NCI-H1694 (cell line): ENCODE measurements around the gene PDE4A.
"Not testable (repeated sequence)": the region's sequence is repeated elsewhere in the genome, so short reads cannot be mapped to it uniquely, and the experiment has no call there.

Source experiments
- DNase-seq: peaks from one replicate; lab custom pipeline; 2025; lab: John Stamatoyannopoulos, UW

Gene PDE4A

DNA sequence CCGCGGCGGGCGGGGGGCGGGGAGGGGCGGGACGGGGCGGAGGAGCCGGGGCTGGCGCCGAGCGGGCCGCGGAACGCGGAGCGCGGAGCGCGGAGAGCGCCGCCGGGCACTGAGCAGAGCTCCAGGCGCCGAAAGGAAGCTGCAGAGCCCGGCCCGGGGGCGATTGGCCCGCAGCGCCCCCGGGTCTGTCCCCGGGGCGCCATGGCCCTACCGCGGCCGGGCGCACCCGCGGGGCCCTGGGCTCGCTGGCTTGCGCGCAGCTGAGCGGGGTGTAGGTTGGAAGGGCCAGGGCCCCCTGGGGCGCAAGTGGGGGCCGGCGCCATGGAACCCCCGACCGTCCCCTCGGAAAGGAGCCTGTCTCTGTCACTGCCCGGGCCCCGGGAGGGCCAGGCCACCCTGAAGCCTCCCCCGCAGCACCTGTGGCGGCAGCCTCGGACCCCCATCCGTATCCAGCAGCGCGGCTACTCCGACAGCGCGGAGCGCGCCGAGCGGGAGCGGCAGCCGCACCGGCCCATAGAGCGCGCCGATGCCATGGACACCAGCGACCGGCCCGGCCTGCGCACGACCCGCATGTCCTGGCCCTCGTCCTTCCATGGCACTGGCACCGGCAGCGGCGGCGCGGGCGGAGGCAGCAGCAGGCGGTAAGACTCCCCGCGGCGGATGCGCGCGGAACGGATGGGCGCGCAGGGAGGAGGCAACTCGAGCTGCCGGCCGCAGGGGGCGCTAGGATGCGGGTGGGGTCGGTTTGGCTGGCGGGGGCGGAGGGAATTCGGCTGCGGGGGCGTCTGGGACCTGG lies at the start of gene PDE4A:
Gene PDE4A (plus strand): TSS at position 95 of the 796 bp plus-strand sequence. CDS start 227 bp downstream, at position 322.
- DNase-seq, result no peak

DNA sequence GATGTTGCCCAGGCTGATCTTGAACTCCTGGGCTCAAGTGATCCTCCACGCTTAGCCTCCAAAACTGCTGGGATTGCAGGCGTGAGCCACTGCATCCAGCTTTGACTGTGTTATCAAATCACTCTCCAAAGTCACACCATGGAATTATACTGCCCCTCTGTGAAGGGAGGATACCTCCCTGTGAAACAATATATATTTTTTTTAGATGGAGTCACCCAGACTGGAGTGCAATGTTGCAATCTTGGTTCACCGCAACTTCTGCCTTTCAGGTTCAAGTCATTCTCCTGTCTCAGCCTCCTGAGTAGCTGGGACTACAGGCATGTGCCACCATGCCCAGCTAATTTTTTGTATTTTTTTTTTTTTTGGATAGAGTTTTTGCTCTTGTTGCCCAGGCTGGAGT lies 47.6 kb upstream of the PDE4A start:
- no peak for DNase-seq

DNA sequence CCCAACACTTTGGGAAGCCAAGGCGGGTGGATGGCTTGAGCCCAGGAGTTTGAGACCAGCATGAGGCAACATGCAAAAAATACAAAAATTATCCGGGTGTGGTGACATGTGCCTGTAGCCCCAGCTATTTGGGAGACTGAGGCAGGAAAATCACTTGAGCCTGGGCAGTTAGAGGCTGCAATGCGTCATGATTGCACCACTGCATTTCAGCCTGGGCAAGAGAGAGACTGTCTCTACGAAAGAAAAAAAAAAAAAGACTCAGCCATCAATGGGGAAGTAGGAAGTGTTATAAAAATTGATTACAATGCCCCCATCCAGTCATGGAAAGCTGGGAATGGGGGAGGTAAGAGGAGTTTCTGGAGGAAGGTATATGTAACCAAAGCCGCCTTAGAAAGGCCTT lies 45.4 kb upstream of the PDE4A start:
- DNase-seq, result no peak

DNA sequence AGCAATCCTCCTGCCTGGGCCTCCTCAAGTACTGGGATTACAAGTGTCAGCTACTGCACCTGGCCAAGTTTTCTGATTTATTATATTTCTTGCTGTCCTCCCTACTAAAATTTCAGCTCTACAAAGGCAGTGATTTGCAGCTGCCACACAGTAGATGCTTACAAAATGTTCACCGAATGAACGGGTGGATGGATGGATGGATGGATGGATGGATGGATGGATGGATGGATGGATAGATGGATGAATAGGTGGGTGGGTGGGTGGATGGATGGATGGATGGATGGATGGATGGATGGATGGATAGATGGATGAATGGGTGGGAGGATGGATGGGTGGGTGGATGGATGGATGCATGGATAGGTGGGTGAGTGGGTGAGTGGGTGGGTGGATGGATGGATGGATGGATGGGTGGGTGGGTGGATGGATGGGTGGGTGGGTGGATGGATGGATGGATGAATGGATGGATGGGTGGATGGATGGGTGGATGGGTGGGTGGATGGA lies 43.1 kb upstream of the PDE4A start:
- not testable (repeated sequence) for DNase-seq

DNA sequence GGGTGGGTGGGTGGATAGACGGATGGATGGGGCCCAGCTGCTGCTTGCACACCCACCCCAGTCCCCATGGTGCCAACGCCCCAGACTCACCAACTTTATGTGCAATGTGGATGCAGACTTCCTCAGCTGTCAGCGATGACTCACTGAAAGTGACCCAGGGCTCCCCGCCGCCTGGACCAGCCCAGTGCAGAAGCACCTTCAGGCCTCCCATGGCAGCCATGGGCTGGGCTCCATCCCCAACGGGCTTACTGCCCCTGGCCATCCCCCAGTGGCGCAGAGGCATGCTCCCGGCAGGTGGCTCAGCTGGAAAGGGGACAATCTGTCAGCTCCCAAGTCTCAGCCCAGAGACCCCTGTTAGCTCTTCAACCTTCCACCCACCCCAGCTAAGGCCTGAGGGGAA lies 42.2 kb upstream of the PDE4A start:
- DNase-seq, result no peak

DNA sequence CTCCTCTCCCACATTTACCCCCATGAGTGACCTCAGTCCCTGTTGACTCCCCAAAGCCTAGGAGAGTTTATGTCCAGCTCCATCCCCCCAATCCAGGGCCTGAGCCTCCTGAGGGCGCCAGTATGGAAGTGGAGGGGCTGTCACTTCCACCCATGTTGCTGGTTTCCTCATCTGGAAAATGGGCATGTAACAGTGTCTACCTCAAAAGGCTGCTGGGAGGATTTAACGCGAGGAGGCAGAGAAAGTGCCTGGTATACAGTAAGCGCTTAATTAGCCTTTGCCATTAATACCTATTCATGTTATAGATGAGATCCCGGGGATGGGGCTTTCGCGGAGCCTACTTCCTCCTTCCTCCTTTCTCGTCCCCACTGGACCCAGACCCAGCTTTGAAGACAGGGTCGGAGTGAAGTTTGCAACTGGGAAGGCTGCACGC lies 40.4 kb upstream of the PDE4A start:
- DNase-seq, result no peak

DNA sequence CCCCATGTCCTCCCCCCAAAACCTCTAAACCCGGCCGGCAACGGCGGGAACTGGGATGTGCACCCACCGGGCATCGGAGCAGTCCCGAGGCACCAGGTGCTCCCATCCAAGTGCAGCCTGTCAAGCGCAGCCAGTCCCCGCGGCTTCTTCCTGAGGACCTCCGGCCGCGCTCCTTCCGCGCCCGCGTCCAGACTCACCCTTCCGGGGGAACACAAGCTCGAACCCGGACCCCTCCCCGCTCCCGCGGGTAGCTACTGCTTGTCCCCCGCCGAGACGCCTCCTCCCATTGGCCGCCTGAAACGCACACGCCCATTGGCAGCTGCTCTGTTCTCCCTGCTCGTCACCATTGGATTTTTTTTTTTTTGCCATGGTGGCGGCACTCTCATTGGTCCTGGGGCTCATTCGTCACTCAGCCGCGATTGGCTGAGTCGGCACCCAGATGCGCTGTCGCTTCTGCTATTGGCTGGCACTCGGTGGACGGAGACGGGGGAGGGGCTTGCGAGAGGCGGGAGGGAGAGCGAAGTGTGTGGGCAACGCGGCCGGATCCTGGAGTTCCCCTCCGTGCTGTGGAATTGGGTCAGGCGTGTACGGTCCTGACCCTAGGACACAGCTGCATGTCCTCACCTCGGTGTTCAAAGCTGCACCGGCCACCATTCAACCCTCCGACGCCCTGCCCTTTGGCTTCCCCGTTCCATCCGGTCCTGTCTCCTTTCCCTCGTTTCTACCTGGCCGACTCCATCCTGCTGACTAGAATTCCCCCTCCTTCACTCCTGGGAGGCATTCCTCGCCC lies 39.8 kb upstream of the PDE4A start, which contains the start of gene TYK2:
Gene TYK2 (minus strand): TSS at position 260 of the 790 bp plus-strand sequence. CDS start 2,166 bp downstream, outside the sequence.
- peak; percentile 96 for DNase-seq

DNA sequence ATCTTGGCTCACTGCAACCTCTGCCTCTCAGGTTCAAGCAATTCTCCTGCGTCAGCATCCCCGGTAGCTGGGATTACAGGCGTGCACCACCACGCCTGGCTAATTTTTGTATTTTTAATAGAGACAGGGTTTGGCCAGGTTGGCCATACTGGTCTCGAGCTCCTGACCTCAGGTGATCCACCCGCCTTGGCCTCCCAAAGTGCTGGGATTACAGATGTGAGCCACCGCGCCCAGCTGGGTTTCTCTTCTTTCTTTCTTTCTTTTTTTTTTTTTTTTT lies 37.2 kb upstream of the PDE4A start:
- not testable (repeated sequence) for DNase-seq

DNA sequence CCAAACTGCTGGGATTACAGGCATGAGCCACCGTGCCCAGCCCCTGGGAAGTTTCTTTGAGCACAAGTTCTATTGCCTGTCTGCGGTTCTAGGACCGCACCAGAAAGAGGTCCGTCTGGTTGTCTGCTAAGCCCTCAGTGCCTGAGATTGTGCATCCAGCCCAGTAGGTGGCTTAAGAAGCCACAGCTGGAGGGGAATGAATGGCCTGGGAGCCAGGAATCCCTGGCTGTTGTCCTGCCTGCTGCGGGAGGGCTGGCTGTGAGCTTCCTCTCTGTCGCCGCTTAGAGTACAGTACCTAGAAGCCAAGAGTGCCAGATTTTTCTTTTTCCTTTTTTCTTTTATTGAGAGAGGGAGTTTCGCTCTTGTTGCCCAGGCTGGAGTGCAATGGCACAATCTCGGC lies 35.8 kb upstream of the PDE4A start:
- no peak for DNase-seq

DNA sequence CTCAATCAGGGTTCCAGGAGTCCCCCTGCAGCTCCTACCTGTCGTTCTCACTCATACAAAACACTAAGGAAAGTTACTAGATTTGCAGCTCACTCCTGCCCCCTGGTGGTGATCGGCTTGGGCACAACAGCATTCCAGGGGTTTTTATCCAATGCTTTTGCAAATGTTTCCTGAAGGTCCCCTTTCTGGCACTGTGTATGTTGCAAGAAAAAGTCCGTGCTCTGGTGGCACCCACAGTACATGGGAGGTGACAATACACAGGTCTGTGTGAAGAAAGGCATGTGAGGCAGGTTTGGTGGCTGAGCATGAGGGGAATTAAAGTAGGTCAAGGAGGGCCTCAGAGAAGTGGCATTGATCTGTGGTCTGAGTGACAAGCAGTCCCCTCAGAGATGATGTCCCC lies 31.4 kb upstream of the PDE4A start:
- DNase-seq, result peak; percentile 75

DNA sequence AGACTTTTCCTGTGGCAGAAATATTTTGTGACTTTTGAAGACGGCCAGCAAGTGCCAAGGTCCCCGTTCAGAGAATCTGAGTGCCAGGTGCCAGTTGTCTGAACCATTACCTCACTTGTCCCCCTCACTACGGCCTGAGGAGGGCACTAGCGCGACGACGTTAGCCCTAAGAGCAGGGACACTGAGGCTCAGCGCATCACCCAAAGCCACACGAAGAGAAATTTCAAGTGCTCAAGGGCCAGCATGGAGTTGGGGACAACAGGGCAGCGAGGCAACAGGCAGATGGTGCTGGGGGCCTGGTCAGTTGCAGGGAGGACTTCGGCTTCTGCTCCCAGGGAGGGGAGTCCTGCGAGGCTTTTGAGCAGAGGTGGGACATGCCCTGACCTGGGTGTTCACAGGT lies 30.5 kb upstream of the PDE4A start:
- DNase-seq, result no peak

DNA sequence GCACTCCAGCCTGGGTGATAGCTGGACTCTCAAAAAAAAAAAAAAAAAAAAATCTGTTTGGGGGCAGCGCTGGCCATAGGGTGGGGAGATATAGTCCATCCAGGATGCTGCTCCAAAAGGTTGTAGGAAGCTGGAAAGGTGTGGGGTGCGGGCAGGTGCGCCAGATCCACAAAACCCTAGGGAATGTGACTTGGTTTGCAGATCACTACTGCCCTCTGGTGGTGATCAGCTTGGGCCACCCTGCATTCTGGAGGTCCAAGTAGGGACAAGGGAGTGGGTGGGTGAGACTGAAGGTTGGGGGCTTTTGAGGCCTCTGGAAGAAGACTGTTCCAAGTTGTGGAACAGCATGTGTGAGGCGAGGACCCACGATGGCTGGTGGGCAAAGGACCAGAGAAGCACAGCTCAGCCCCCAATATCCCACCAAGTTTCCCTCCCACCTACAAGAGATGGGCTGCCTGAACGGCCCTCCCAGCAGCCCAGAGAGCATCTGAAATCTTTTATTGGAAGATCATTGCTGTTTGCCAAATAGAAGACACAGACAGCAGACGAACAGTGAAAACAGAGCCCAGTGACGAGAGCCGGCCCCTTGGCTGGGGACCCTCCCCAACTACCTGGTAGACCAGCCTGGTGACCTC lies 29.6 kb upstream of the PDE4A start:
- no peak for DNase-seq

DNA sequence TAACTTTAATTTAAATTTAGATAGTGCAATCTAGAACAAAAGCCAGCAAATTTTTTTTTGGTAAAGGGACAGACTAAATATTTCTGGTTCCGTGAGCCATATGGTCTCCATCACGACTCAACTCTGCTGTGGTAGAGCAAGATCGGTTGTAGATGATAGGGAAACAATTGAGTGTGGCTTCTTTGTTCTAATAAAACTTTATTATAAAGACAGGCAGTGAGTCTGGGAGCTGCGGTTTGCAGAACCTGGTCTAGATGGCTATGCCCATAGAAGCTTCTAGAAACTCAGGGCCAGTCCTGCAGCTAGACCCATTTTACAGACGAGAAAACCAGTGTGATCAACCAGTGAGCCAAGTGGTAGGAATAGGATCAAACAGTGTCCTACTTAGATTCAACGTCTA lies 28.2 kb upstream of the PDE4A start:
- no peak for DNase-seq

DNA sequence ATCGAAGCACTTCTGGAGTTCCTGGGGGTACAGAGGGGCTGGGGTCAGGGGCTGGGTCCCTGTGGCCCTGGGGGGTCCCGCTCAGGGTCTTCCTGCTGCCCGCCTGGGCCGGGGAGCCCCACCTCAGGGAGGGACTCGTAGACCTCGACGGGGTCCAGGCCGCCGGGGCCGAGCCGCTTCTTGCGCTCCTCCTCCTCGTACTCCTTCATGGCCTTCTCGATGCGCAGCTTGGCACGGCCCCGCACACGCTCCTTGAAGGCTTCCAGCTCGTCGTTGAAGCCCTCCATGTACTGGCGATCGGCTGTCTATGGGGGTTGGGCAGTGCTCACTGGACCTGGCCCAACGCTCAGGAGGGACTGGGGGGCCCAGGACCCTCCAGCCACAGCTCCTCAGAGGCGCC lies 27.2 kb upstream of the PDE4A start:
- no peak for DNase-seq

DNA sequence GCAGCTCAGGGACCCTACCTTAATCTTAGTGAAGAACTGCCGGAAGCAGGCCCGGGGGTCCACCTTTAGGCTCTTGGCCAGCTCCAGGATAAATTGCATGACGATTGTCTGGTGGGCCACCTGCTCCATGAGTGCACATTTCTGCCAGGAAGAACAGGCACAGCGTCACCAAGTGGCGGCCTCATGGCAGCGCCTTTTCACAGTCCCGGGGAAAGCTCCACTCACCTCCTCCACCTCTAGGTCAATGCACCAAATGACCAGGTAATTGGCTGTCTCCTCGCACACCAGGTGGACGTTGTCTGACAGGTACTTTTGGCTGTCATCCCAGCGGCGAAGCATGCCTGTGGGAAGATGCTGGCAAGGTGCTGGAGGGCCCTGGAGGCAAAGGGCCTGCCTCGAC lies 25.3 kb upstream of the PDE4A start:
- DNase-seq, result no peak

DNA sequence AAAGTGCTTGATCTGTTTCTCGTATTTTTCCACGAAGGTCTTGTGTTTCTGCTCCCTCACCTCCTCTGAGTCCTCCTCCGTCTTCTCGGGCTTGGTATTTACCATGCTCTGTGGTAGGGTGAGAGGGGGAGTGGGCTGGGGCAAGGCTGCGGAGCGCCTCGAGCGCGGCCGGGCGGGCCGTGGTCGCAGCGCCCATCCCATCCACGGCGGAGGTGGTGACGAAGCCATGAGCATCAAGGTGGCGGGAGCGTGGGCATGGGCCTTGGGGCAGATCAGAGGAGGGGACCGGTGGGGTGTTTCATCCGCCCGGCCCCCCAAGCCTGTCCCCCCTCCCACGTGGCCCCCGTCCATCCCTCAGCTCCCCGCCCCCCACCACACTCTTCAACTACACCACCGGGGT lies 24.9 kb upstream of the PDE4A start:
- no peak for DNase-seq

DNA sequence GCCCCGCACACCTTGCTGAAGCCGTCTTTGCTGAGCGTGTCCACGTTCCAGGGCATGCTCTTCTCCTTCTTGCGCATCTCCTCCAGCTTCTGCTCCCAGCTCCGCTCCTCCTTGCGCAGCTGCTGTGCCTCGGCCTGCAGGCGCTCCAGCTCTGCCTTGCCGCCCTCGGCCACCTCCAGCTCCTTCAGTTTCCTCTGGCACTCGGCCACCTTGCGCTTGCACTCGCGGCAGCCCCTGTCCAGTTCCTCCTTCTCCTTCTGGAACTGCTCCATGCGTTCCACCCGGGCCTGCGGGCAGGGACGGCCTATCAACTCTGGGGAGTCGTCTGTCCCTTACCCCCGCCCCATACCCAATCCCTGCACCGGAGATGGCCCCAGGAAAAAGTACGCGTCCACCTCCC lies 24.4 kb upstream of the PDE4A start:
- DNase-seq, result no peak

DNA sequence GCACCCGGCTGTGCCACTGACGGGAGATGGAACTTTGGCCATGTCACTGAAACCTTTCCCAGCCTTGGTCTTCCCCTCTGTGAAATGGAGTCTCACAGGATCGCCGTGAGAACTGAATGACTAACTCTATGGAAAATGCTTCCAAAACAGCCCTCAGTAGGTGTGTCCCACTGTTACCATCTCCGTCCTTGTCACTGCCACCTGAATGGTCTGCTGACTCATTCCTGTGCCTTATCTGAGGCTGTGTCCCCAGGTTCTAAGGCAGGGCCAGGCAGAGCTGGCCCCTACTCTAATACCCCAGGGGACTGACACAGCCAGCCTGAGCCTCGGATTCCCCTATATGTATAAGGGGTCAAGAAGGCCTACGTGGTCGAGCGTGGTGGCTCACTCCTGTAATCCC lies 21.5 kb upstream of the PDE4A start:
- no peak for DNase-seq

DNA sequence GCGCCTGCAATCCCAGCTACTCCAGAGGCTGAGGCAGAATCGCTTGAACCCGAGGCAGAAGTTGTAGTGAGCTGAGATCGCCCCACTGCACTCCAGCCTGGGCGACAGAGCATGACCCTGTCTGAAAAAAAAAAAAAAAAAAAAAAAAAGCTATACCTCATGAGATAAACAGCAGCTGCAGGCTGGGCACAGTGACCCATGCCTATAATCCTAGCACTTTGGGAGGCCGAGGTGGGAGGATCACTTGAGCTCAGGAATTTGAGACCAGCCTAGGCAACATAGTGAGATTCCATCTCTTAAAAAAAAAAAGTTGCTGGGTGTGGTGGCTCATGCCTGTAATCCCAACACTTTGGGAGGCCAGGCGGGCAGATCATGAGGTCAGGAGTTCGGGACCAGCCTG lies 21.0 kb upstream of the PDE4A start:
- DNase-seq, result not testable (repeated sequence)

DNA sequence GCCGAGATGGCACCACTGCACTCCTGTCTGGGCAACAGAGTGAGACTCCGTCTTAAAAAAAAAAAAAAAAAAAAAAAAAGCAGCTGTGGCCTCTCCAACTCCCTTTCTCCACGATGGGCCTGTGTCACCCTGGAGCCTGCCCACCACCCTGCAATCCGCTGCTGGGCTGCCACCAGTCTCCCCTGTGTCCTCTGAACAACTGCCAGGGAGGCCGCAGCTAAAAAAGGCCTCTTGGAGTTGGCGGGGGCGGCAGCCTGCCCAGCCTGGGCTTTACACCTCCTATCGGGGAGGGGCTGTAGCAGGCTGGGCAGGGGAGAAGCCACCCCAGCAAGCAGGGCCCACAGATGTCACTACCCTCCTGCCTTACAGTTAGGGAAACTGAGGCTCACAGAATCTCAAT lies 20.5 kb upstream of the PDE4A start:
- no peak for DNase-seq

DNA sequence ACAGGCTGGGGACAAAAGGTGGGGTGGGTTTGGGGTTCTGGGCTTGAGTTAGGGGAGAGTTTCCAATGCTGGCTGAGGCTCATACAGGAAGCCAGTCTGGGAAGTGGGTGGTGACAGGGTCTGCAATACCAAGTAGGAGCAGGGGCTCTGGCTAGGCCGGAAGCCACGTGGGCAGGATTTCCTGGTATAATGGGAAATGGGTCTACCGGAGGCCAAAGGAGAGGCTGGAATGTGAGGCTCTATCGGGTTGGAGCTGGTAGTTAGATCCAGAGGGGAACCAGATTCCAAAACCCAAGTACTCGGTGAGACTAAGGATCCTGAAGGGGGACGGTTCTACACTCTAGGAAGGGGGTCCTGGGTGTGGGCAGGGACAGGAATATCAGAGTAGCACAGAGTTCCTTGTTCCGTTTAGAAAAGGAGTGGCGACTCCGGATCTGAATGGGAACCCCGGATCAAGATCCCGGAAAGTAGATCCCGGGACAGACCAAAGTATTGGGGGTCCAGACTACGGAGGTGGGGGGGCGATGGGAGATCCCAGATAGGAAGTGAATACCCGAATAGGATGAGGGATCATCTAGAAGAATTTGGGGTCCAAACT lies 17.8 kb upstream of the PDE4A start:
- DNase-seq, result no peak
